Heart left ventricle (tissue), 16 donors: ENCODE data around the gene NLE1. TPM values are rescaled to one million over a fixed set of nuclear protein-coding genes. Genes with fewer than 3 reads are reported as not detected.

Experiments
- ATAC-seq, 4 donors: fragments of 200-7000 bp; cut with Tn5 transposase; one replicate each; pipeline ENCODE4 v1.9.1; 2020 to 2022; ENCODE audit warnings: moderate library complexity in 4 of 4, mild to moderate bottlenecking in 3 of 4, moderate number of reproducible peaks in 1 of 4
- DNase-seq, 5 donors: peaks; one replicate each; pipeline ENCODE4 v3.0.0-alpha.2; 2020
- H3K27ac ChIP-seq, 12 donors: fragments of 200-600 bp; sonication (generic) in 4 of 12; one replicate each; pipeline versions ENCODE4 v1.5.0 to v1.8.0; 2016 to 2022; ENCODE audit warnings: mild to moderate bottlenecking in 2 of 12
- H3K27me3 ChIP-seq, 9 donors: fragments of 200-600 bp; sonication (generic) in 2 of 9; one replicate each; pipeline versions ENCODE4 v1.5.1 to v1.8.0; 2016 to 2022; ENCODE audit warnings: mild to moderate bottlenecking in 3 of 9
- H3K36me3 ChIP-seq, 9 donors: fragments of 200-600 bp; sonication (generic) in 2 of 9; one replicate each; pipeline versions ENCODE4 v1.5.0 to v1.8.0; 2018 to 2022; ENCODE audit warnings: mild to moderate bottlenecking in 2 of 9
- H3K4me1 ChIP-seq, 12 donors: fragments of 200-600 bp; sonication (generic) in 4 of 12; one replicate each; pipeline versions ENCODE4 v1.5.0 to v1.8.0; 2016 to 2022; ENCODE audit warnings: mild to moderate bottlenecking in 3 of 12
- H3K4me3 ChIP-seq, 12 donors: fragments of 200-600 bp; sonication (generic) in 4 of 12; one replicate each; pipeline versions ENCODE4 v1.5.0 to v1.8.0; 2017 to 2022; ENCODE audit warnings: mild to moderate bottlenecking in 9 of 12, moderate library complexity in 4 of 12
- H3K9me3 ChIP-seq, 12 donors: fragments of 200-600 bp; sonication (generic) in 4 of 12; one replicate each; pipeline versions ENCODE4 v1.5.0 to v1.8.0; 2016 to 2022; ENCODE audit warnings: mild to moderate bottlenecking in 1 of 12
- CTCF ChIP-seq, 12 donors: fragments of 200-600 bp; sonication (generic) in 4 of 12; IDR thresholded peaks; one replicate each; pipeline versions ENCODE4 v1.5.0 to v1.8.0; 2018 to 2022; ENCODE audit warnings: antibody characterized with exemption in 12 of 12, mild to moderate bottlenecking in 5 of 12
- POLR2A ChIP-seq, 2 donors: fragments of 450-650 bp; IDR thresholded peaks; one replicate each; pipeline ENCODE4 v1.6.1; 2017; ENCODE audit warnings: antibody characterized with exemption in 2 of 2, mild to moderate bottlenecking in 2 of 2, moderate library complexity in 2 of 2
- WGBS, 4 donors: extraction: QIAGEN DNeasy Blood & Tissue Kit in 2 of 4; methylation state at CpG; one replicate each; pipeline versions ENCODE4 v1.1.5 to v1.1.7; 2013 to 2018; 5-methylcytosine and 5-hydroxymethylcytosine counted together
- intact Hi-C, 10 donors: fragments of 100-400 bp; cut with DNase I; formaldehyde crosslinking; loops; one replicate each; pipeline versions ENCODE4 v1.11.1 to v1.14.2; 2022
- polyA plus RNA-seq, 2 donors: library from polyadenylated mRNA; stranded (reverse); fragments of 200-250 nt; gene quantifications; one replicate each; pipeline ENCODE4 v1.2.3, GENCODE V29; 2013
- total RNA-seq, 9 donors: library from RNA; depleted of rRNA in 2 of 9; stranded (reverse); fragments of >200 nt in 2 of 9; fragmentation: NEBNext Ultra II Directional in 3 of 9; extraction: Animal tissue kit (Norgen Biotek cat#: 25700) in 3 of 9; gene quantifications; one replicate each; pipeline versions ENCODE4 v1.1.0 to v1.2.4, GENCODE V29; 2016 to 2023
- donor health status: ischemic (EF 13 %, LVEDD 7.1; RV severe dilation, severe dysfunction).
- donor health status: healthy with polysubstance abuse.
- donor health status: DM: no; HTN: yes; CAD: no.
- donor health status: DM: no; HTN: no; CAD: no.
- donor health status: ischemic (EF 25% LVEDD 6.9; RV normal size, moderate dysfunction).
- donor health status: ischemic (EF 25% LVEDD 5.7; RV mildly dilated, moderate dysfunction).
- donor health status: healthy.
- donor health status: DM: yes; HTN: yes; CAD: no.
- donor health status: ischemic (EF 35%, LVEDD 5.7; RV mildly dilated, moderate dysfunction).
- donor health status: nonischemic (EF 11% LVEDD 7.7; RV severe dilation, severe dysfunction).
- donor health status: DM: yes; HTN: yes; CAD: no.
- donor health status: PGD.
- donor health status: ischemic (EF 29% LVEDD 5.4; RV normal size, mild dysfunction).
- donor health status: nonischemic (EF 23%, LVEDD 6.1; RV moderate dilation, normal function).

NLE1 gene
- total and polyA plus RNA-seq, 11 donors = 1.8 to 8.5 (median 4.2) TPM

GRCh38 chr17:35188111-35188510, 46.0 kb upstream of the NLE1 start:
- Histone ChIP-seq H3K9me3 (no peaks in the 10 kb centered on the region), H3K27ac (no peak overlapping the region), H3K27me3 (no peaks in the 10 kb centered on the region), H3K36me3 (peaks cover 0 to 44% (median 10%) of the 10 kb centered on the region in 9 donors), H3K4me3 (no peak overlapping the region), H3K4me1 (peaks cover 0 to 10% (median 0%) of the 10 kb centered on the region in 12 donors)
- intact Hi-C loops = no loop called here
- no peak for ATAC-seq
- DNase-seq = no peak
- TF ChIP-seq CTCF (IDR thresholded peaks at IDR 0.05) (no peak), POLR2A (IDR thresholded peaks at IDR 0.05) (no peak)
- 25 to 53% (median 44%) methylated on average over 2 of the region's 2 CpGs for WGBS, 4 donors

GRCh38 chr17:35187481-35187880, 45.4 kb upstream of the NLE1 start:
- Histone ChIP-seq H3K9me3 (no peaks in the 10 kb centered on the region), H3K4me1 (peaks cover 0 to 10% (median 0%) of the 10 kb centered on the region in 12 donors), H3K36me3 (peaks cover 0 to 50% (median 10%) of the 10 kb centered on the region in 9 donors), H3K27ac (no peak overlapping the region), H3K27me3 (no peaks in the 10 kb centered on the region), H3K4me3 (no peak overlapping the region)
- no peak for ATAC-seq
- intact Hi-C loops = no loop called here
- TF ChIP-seq CTCF (IDR thresholded peaks at IDR 0.05) = no peak
- no peak for TF ChIP-seq POLR2A (IDR thresholded peaks at IDR 0.05)
- DNase-seq = no peak
- WGBS, 4 donors = 83 to 92% (median 88%) methylated on average over 2 of the region's 2 CpGs

- no peak for DNase-seq
- intact Hi-C loops = no loop called here
- no peak for ATAC-seq
- Histone ChIP-seq H3K36me3 (peaks cover 0 to 66% (median 14%) of the 10 kb centered on the region in 9 donors), H3K4me1 (peaks cover 0 to 10% (median 0%) of the 10 kb centered on the region in 12 donors), H3K4me3 (no peak overlapping the region), H3K27ac (no peak overlapping the region), H3K9me3 (no peaks in the 10 kb centered on the region), H3K27me3 (no peaks in the 10 kb centered on the region)
- TF ChIP-seq CTCF (IDR thresholded peaks at IDR 0.05) (no peak), POLR2A (IDR thresholded peaks at IDR 0.05) (no peak)
- 43 to 60% (median 56%) methylated on average over 1 of the region's 1 CpG for WGBS, 4 donors
Measured at GRCh38 chr17:35185849-35186248, 43.7 kb upstream of the NLE1 start.

GRCh38 chr17:35184274-35184673, 42.2 kb upstream of the NLE1 start:
- ATAC-seq = no peak
- Histone ChIP-seq H3K27ac (no peak overlapping the region), H3K4me1 (peaks cover 0 to 3% (median 0%) of the 10 kb centered on the region in 12 donors), H3K36me3 (peaks cover 0 to 82% (median 19%) of the 10 kb centered on the region in 9 donors), H3K9me3 (no peaks in the 10 kb centered on the region), H3K4me3 (no peak overlapping the region), H3K27me3 (no peaks in the 10 kb centered on the region)
- WGBS, 4 donors = 60 to 63% (median 62%) methylated on average over 3 of the region's 3 CpGs
- no peak for TF ChIP-seq CTCF (IDR thresholded peaks at IDR 0.05)
- TF ChIP-seq POLR2A (IDR thresholded peaks at IDR 0.05) = no peak
- intact Hi-C loops = no loop called here
- no peak for DNase-seq
